HG02852 (cell line): ENCODE measurements around the gene GNE.
"Not testable (repeated sequence)": the region's sequence is repeated elsewhere in the genome, so short reads cannot be mapped to it uniquely, and the experiment has no call there.

Experiments used
- ATAC-seq: cut with Tn5 transposase; IDR thresholded peaks from one replicate; pipeline ENCODE4 v1.9.1; 2021; ENCODE audit warnings: mild to moderate bottlenecking, moderate library complexity; ENCODE audit not compliant: unreplicated experiment

The GNE gene

GRCh38 chr9:36208521-36209253, 49.6 kb downstream of the GNE start:
- no peak for ATAC-seq

DNA sequence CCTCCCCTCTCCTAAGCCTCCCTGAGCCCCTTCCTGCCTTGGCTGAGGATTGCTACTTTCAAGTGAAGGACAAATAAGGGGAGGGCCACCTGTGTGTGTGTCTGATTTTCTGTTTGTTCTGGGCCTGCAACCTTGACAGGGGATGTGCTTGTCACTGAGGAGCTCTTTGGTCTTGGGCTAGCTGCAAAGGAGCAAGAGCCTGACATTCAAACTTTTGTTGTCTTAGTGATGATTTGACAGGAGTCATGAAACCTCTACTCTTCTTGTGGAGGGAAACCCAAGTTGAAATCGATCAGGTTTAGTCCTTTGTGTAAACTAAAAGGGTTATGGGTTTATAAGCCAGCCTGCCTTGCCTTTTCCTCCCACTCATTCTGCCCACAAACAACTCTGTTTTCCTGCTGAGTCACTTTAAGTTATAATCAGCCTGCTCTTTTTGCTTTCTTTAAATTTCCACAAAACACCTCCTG, 50.7 kb downstream of the GNE start:
- no peak for ATAC-seq

GRCh38 chr9:36207016-36207415, 51.2 kb downstream of the GNE start:
- no peak for ATAC-seq

DNA sequence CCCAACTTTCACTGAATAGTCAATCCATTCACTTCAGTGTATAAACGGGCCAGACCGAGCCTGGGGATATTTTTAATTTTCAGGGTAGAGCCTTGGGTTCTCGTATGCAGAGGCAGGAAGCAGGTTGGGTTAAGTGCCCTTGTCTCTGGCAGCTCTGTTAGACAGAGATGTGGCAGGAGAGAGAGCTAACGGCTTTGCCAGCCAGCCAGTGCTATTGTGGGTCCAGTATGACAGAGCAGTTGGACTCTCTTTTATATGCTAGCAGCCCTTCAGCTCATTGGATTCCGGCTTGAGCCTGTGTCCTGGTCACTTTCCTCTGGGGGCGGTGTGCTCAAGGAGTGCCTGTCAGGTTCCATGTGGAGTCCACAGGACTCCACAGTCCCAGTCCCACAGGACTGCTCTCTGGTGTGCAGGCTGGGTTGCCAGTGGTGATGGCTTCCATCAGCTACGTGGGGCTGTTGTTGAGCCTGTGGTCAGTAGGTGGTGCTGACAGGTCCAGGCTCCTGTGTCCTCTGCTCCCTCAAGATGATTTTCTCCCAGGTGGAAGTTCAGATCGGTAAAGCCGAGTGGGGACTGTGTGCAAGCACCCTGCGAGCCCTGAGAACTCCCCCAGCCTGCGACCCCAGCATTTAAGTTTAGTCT, 53.2 kb downstream of the GNE start:
- ATAC-seq = no peak

- no peak for ATAC-seq
Measured at GRCh38 chr9:36194326-36195000, 63.8 kb downstream of the GNE start.

DNA sequence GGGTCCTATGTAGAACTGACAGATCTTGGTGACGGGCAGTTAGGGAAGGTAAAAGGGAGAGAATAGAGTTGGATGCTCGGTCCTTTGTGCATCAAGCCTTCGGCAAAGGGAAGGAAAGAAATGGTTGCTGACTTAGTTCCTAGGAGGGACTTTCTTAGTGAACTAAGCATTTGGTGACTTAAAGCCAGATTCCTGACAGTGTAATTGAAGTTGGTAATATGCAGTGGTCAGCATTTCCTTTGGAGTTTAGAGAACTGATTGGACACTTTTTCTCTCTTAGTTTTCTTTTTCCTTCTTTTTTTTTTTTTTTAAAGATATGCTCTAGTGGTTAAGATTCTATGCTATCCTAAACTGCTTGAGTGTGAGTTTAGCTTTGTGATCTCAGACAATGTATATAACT, 65.2 kb downstream of the GNE start:
- no peak for ATAC-seq

GRCh38 chr9:36192196-36192595, 66.1 kb downstream of the GNE start:
- no peak for ATAC-seq

DNA sequence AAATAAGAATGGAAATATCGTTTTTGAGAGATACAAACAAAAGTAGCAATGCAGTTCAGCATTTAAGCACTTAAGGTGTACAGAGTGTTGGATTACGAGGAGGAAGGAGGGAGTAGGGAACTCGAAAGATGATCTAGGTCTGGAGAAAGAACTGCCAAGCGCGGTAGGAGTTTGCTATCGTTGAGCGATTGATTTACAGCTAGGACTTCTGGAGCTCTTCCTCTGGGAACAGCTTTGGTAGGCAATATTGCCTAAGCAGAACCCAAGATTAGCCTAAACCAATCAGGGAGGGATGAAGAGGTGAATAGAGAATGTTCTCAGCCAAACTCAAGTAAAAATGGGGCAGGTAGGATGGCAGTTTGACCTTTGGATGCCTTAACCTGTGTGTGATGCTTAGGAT, 66.6 kb downstream of the GNE start:
- ATAC-seq = no peak

DNA sequence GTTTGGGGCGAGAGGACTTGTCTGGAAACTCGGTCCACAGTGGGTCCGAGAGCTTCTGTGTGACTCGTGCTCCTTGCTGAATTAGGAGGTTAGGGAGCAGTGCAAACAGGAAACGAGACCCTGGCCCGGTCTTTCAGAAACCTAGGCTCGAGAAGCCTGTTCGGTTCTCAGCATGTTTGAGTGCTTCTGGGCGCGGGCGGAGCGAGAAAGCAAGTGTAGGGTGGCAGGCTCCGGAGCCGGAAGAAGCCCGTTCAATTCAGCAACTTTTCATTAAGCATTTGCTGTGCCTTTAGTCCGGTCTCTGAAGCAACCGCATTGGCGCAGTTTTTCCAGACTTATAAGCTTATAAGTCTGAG, 67.0 kb downstream of the GNE start:
- ATAC-seq = no peak

DNA sequence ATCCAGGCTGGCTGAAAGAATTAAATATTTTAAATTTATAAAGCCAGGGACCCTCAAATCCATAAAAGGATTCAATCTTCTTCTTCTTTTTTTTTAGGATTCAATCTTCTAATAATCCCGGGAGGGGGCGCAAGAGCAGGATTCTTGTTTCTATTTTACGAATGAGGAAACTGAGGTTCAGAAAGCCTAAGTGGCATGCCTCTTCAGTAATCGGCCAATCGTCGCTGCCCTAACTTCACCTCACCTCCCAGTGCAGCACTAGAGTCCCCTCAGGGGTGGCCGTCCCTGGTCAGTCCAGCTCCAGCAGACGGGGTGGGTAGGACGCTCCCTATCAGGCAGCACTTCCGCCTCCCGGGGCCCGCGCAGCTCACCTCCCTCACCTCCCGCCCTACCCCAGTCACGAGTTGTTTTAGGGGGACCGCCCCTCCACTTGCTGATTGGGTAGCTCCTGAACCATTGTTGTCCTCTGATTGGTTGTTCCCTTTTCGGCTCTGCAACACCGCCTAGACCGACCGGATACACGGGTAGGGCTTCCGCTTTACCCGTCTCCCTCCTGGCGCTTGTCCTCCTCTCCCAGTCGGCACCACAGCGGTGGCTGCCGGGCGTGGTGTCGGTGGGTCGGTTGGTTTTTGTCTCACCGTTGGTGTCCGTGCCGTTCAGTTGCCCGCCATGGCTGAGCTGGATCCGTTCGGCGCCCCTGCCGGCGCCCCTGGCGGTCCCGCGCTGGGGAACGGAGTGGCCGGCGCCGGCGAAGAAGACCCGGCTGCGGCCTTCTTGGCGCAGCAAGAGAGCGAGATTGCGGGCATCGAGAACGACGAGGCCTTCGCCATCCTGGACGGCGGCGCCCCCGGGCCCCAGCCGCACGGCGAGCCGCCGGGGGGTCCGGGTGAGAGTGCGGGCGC, 67.6 kb downstream of the GNE start, which contains the start of gene CLTA:
Gene CLTA, plus strand, starts transcription at position 534 of the 902 bp plus-strand sequence. Its CDS starts 136 bp downstream, at position 670.
- ATAC-seq = peak; percentile 99

- no peak for ATAC-seq
Measured at GRCh38 chr9:36189976-36190375, 68.3 kb downstream of the GNE start.

DNA sequence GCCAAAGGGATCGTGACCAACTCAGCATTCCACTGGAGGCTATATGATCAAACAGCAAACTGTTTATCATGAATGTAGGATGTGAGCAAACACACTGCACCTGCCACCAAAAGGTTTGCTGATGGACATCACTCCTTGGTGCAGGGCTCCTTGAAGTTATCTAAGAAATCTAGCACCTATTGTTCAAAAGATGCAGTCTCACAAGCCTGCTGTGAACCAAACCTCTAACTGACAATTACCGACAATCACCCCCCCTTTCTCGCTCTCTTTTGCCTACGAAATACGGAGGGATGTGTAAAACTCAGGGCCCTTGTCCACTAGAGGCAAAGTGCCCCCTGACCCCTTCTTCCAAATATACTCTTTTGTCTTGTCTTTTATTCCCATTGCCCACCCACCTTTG, 70.0 kb downstream of the GNE start:
- ATAC-seq = no peak

- no peak for ATAC-seq
Measured at GRCh38 chr9:36187414-36187813, 70.8 kb downstream of the GNE start.

GRCh38 chr9:36180243-36180642, 78.0 kb downstream of the GNE start:
- not testable (repeated sequence) for ATAC-seq

GRCh38 chr9:36177571-36177970, 80.7 kb downstream of the GNE start:
- ATAC-seq = no peak

DNA sequence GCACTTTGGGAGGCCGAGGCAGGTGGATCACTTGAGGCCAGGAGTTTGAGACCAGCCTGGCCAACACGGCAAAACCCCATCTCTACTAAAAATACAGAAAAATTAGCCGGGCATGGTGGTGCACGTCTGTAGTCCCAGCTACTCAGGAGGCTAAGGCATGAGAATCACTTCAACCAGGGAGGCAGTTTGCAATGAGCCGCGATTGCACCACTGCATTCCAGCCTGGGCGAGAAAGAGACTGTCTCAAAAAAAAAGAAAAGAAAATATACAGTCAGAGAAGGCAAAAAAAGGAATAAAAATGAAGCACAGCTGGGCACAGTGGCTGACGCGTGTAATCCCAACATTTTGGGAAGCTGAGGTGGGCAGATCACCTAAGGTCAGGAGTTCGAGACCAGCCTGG, 81.8 kb downstream of the GNE start:
- not testable (repeated sequence) for ATAC-seq

GRCh38 chr9:36175209-36175608, 83.0 kb downstream of the GNE start:
- ATAC-seq = not testable (repeated sequence)

- ATAC-seq = no peak
Measured at GRCh38 chr9:36174731-36175130, 83.5 kb downstream of the GNE start.

- no peak for ATAC-seq
Measured at GRCh38 chr9:36174271-36174670, 84.0 kb downstream of the GNE start.

DNA sequence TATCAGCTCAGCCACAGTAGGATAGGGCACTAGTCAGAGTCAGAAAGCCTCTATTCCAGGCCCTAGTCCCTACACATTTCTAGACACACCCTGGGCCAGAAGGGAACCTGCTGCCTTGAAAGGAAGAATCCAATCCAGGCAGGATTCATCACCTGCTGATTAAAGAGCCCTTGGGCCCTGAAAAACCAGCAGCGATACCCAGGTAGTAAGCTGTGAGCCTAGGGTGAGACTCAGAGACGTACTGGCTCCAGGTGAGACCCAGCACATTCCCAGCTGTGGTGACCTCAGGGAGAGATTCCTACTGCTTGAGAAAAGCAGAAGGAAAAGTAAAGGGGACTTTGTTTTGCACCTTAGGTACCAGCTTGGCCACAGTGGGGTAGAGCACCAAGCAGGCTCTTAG, 84.4 kb downstream of the GNE start:
- no peak for ATAC-seq

- ATAC-seq = no peak
Measured at GRCh38 chr9:36170531-36170930, 87.7 kb downstream of the GNE start.
